AG04450 (cell line): Measurements from ENCODE around the gene NKX6-2. TPM values are rescaled to one million over a fixed set of nuclear protein-coding genes. Genes with fewer than 3 reads are reported as not detected.

Experiments
- CTCF ChIA-PET: fragments of 300-600, 350-600 bp; formaldehyde crosslinking; extraction: SDS; loops from one replicate; lab custom pipeline; 2022; ENCODE audit warnings: antibody characterized with exemption, inconsistent platforms; lab: Charles Lee
- POLR2A ChIA-PET: fragments of 350-600 bp; formaldehyde crosslinking; extraction: SDS; loops from one replicate; lab custom pipeline; 2021; ENCODE audit warnings: antibody characterized with exemption, inconsistent platforms; lab: Yijun Ruan, JAX
- DNase-seq: peaks from one replicate; pipeline ENCODE4 v3.0.0-alpha.2; 2011; ENCODE audit warnings: low read depth, low spot score
- H3K27ac ChIP-seq: one replicate; pipeline ENCODE4 v1.5.1; 2012; ENCODE audit warnings: low read depth, low read length, control low read depth
- H3K27me3 ChIP-seq: one replicate; pipeline ENCODE4 v1.6.0; 2012; ENCODE audit warnings: low read length; ENCODE audit not compliant: control insufficient read depth, insufficient read depth
- H3K4me3 ChIP-seq: 2 replicates; pipeline ENCODE4 v1.5.1; 2011; ENCODE audit warnings: mild to moderate bottlenecking, low read depth, low read length, control low read depth
- H3K9me3 ChIP-seq: 2 replicates; pipeline ENCODE4 v1.5.1; 2012; ENCODE audit warnings: low read length; ENCODE audit not compliant: control insufficient read depth, insufficient read depth
- CTCF ChIP-seq: IDR thresholded peaks from 2 replicates; pipeline ENCODE4 v1.5.1; 2011; ENCODE audit warnings: low read depth, low read length, control low read depth, inconsistent platforms
- polyA plus RNA-seq: library from polyadenylated mRNA; depleted of rRNA; stranded (reverse); fragments of >200 nt; gene quantifications from 2 replicates; pipeline ENCODE4 v1.2.3, GENCODE V29; 2011

Gene NKX6-2
- polyA plus RNA-seq, 1 experiment, result not detected

DNA sequence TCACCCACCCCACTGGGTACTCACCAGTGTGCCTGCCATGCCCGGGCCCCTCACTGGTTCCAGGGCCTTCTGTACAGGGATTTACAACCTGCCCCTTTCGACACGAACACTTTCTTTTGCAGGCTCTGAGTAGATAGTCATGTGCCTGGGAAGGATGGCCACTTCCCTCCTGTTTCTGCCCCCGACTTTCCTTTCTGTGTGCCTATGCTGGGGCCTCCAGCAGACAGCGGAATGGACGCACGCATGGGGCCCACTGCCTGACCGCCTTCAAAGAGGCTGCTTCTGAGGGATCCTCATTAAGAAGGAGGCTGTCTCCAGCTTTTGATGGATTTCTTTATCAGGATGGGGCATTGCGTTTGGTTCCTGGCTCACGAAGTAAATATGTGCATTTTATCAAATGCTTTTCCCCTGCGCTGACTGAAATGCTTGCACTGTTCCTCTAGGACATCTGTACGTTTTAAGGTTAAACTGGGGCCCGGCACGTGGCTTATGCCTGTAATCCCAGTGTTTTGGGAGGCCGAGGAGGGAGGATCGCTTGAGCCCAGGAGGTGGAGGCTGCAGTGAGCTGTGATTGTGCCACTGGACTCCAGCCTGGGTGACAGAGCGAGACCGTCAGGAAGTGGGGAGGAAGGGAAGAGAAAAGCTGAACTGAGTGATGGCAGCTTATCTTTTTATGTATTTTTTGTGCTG lies 29.4 kb upstream of the NKX6-2 start:
- CTCF ChIA-PET, result no interaction called here
- POLR2A ChIA-PET, result no interaction called here

GRCh38 chr10:132814469-132814856 lies 28.5 kb upstream of the NKX6-2 start:
- no peak for TF ChIP-seq CTCF
- CTCF ChIA-PET, result no interaction called here

More for the DNA sequence above, 29.4 kb upstream of the NKX6-2 start:
- TF ChIP-seq CTCF, result no peak
- DNase-seq, result no peak
- Histone ChIP-seq H3K9me3 (peaks cover 7% of the 10 kb centered on the region; the same call in 1 of the 2 replicates), H3K27ac (no peak overlapping the region), H3K4me3 (no peak overlapping the region), H3K27me3 (peaks cover 5% of the 10 kb centered on the region)

DNA sequence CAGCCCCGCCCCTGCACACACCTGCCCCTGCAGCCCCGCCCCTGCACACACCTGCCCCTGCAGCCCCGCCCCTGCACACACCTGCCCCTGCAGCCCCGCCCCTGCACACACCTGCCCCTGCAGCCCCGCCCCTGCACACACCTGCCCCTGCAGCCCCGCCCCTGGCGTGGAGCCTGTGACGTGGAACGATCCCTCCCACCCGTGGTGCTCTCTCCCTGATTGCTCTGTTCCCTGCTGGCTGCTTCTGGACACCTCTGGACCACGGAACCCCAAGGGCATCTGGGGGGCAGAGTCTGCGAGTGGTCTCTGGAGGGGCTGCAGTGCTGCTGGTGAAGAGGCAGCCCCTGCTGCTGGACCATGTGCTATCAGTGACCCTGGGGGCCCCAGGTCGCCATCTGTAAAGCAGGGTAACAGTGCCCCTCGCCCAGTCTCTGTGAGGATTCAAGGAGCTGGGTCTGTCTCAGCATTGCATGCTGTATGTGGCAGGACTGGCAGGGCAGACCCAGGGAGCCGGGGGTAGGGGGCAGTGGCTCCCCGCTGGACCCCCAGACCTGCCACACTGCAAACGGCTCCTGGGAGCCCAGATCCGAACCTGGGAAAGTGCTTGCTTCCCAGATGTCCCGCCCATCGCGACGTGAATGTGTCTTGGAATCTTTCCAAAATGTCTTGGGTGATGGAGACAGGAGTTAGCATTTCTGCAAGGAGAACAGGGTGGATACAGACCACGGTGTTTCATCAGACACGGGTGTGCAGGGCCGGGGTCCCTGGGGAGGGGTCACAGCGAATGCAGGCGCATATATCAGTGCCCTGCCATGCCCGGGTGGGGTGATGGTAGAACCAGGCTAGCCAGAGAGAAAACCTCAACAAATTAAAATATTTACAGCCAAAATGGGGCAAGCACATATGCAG lies 27.9 kb upstream of the NKX6-2 start:
- no peak overlapping the region for H3K27ac ChIP-seq
- POLR2A ChIA-PET, result no interaction called here
- no peak for TF ChIP-seq CTCF
- CTCF ChIA-PET, result no interaction called here
- peaks cover 7% of the 10 kb centered on the region; the same call in 1 of the 2 replicates for H3K9me3 ChIP-seq
- peaks cover 2% of the 10 kb centered on the region for H3K27me3 ChIP-seq
- no peak for DNase-seq
- no peak overlapping the region for H3K4me3 ChIP-seq

More at GRCh38 chr10:132814469-132814856, 28.5 kb upstream of the NKX6-2 start:
- Histone ChIP-seq H3K27me3 (peaks cover 3% of the 10 kb centered on the region), H3K27ac (no peak overlapping the region), H3K9me3 (peaks cover 7% of the 10 kb centered on the region; the same call in 1 of the 2 replicates), H3K4me3 (no peak overlapping the region)
- POLR2A ChIA-PET, result no interaction called here
- no peak for DNase-seq

DNA sequence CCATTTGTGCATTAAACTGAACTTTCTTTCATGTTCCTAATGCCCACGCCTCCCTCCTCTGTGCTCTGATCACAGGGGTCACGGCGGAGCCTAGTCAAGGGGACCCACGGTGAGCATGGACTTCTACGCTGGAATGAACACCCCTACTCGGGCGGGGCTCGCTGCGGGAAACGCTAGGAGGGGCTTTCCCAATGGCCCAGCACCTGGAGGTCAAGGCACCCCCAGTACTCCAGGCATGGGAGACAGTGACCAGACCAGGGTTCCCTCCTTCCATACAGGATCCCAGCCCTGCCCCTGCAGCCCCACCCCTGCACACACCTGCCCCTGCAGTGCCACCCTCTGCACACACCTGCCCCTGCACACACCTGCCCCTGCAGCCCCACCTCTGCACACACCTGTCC lies 27.1 kb upstream of the NKX6-2 start:
- peaks cover 6% of the 10 kb centered on the region; the same call in 1 of the 2 replicates for H3K9me3 ChIP-seq
- DNase-seq, result no peak
- H3K27ac ChIP-seq, result no peak overlapping the region
- H3K27me3 ChIP-seq, result peaks cover 2% of the 10 kb centered on the region
- CTCF ChIA-PET, result no interaction called here
- H3K4me3 ChIP-seq, result no peak overlapping the region
- no peak for TF ChIP-seq CTCF
- POLR2A ChIA-PET, result no interaction called here

GRCh38 chr10:132812520-132812919 lies 26.6 kb upstream of the NKX6-2 start:
- no peak overlapping the region for H3K27ac ChIP-seq
- H3K27me3 ChIP-seq, result peaks cover 2% of the 10 kb centered on the region
- POLR2A ChIA-PET, result no interaction called here
- DNase-seq, result no peak
- peaks cover 2% of the 10 kb centered on the region; the same call in 1 of the 2 replicates for H3K9me3 ChIP-seq
- H3K4me3 ChIP-seq, result no peak overlapping the region
- no peak for TF ChIP-seq CTCF
- CTCF ChIA-PET, result no interaction called here
